ENCODE results near the gene EIPR1.

Gene EIPR1

DNA sequence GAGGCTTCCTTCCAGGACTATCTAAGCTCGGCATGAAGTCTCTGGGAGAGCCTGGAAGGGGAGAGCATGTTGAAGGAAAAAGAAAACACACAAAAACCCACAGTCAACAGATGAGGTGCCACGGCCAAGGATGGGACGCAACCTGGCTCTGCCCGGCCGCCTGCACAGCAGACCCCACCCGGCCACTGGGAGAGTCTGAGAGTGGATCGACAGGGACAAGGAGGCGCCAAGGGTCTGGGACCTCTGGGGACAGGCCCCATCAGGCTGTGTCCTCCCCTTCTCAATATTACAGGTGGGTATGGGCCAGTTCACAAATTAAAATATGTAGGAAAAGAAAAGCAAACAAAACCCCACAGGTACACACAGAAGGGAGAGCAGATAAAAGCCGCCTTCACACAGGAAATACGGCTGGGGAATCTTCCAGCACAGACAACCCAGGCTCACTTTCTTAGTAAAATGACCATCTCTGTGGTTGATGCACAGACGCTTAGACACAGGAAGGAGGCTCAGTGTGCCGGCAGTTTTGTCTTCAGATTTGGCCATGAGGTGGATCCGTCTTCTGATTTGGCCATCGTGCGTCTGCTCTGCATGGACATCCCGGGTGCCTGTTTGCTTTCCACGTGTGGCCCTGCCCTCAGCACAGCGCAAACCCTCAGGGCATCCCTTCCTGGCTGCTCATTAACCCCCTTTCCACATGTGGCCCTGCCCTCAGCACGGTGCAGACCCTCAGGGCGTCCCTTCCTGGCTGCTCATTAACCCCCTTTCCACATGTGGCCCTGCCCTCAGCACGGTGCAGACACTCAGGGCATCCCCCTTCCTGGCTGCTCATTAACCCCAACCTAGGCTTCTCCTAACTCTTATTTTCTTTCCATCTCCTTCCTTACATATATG is 138.4 kb downstream of the EIPR1 start:
- no peak for ATAC-seq (ENCODE audit: low read depth)
- Histone ChIP-seq H3K4me1 (ENCODE audit: insufficient read depth, poor library complexity, severe bottlenecking) (no peaks in the 10 kb centered on the region), H3K27ac (ENCODE audit: poor library complexity, severe bottlenecking) (no peak overlapping the region), H3K27me3 (ENCODE audit: insufficient read depth, poor library complexity, severe bottlenecking) (no peaks in the 10 kb centered on the region), H3K36me3 (ENCODE audit: low read depth) (no peaks in the 10 kb centered on the region), H3K9me3 (ENCODE audit: severe bottlenecking) (no peaks in the 10 kb centered on the region), H3K4me3 (ENCODE audit: severe bottlenecking) (no peak overlapping the region)
- no peak for DNase-seq (ENCODE audit: low spot score)
- TF ChIP-seq, protein P1, sequence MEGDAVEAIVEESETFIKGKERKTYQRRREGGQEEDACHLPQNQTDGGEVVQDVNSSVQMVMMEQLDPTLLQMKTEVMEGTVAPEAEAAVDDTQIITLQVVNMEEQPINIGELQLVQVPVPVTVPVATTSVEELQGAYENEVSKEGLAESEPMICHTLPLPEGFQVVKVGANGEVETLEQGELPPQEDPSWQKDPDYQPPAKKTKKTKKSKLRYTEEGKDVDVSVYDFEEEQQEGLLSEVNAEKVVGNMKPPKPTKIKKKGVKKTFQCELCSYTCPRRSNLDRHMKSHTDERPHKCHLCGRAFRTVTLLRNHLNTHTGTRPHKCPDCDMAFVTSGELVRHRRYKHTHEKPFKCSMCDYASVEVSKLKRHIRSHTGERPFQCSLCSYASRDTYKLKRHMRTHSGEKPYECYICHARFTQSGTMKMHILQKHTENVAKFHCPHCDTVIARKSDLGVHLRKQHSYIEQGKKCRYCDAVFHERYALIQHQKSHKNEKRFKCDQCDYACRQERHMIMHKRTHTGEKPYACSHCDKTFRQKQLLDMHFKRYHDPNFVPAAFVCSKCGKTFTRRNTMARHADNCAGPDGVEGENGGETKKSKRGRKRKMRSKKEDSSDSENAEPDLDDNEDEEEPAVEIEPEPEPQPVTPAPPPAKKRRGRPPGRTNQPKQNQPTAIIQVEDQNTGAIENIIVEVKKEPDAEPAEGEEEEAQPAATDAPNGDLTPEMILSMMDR (IDR thresholded peaks at IDR 0.05; ENCODE audit: poor library complexity, severe bottlenecking) = no peak

DNA sequence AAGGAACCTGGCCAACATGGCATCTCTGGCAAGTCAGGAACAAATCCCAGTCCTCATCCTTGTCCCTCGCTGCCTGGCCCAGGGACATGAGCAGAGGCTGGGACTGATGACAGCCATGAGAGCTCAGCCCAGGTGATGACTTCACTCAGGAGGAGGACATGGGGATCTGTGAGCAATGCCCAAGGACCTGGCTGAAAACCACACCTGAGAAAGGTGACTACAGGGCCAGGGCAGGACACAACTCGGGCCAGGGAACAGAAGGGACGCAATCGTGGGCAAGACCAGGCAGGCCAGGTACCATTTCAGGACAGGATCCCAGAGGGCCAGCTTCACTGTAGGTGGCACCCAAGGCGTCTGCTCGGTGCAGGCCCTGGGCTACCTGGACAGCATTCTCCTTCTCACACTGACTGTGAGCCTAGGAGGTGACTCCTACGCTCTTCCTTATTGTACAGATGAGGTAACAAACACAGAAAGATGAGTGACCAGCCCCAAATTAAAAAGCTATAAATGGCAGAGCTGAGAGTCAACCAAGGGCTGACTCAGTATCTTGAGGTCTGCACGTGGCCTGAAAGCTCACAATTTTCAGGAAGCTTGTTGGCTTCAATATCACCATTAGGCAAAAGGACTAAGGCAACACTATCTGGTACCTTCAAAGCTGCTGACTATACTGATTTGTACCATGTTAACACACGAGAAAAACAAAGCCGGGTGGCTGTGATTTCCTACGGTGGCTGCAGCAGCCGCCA is 141.1 kb downstream of the EIPR1 start:
- Histone ChIP-seq H3K27me3 (ENCODE audit: insufficient read depth, poor library complexity, severe bottlenecking) (no peaks in the 10 kb centered on the region), H3K9me3 (ENCODE audit: severe bottlenecking) (no peaks in the 10 kb centered on the region), H3K4me3 (ENCODE audit: severe bottlenecking) (no peak overlapping the region), H3K4me1 (ENCODE audit: insufficient read depth, poor library complexity, severe bottlenecking) (no peaks in the 10 kb centered on the region), H3K36me3 (ENCODE audit: low read depth) (no peaks in the 10 kb centered on the region), H3K27ac (ENCODE audit: poor library complexity, severe bottlenecking) (no peak overlapping the region)
- ATAC-seq (ENCODE audit: low read depth) (no peak), DNase-seq (ENCODE audit: low spot score) (no peak)
- TF ChIP-seq, protein P1 (IDR thresholded peaks at IDR 0.05; ENCODE audit: poor library complexity, severe bottlenecking) = no peak

DNA sequence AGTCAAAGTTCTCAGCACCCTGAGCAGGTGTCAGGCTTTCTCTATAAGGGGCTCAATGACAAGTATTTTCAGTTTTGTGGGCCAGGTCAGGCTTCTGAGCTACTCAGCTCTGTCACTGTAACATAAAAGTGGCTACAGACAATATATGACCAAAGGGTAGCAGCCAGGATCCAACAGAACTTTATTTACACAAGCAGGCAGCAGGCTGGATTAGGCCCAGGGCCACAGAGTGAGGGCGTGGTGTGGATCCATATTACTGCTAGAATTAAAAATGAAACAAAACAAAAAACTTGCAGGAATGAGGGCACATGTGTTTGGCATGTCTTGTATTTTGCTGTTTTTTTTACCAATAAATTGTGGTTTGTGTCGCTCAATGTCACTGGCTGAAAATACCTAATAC is 143.7 kb downstream of the EIPR1 start:
- TF ChIP-seq, protein P1 (IDR thresholded peaks at IDR 0.05; ENCODE audit: poor library complexity, severe bottlenecking) = no peak
- H3K36me3 ChIP-seq (ENCODE audit: low read depth) = no peaks in the 10 kb centered on the region

DNA sequence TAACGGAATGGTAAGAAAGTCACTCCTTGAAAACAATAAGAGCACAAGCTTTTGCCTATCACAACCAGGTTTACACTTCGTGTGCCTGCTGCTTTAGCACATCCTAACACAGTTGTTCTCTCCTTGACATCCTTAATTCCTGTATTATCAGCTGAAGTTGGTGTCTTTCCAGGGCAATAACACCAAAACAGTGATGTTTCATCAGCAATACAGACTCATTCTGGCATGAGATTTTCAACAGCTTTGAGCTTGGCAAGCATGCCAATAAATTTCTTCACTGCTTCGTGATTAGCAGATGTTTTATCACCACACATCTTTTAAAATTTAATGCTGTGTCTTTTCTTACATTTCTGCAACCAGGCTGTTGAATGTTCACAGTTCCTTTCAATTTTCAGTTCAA is 148.4 kb downstream of the EIPR1 start:
- no peaks in the 10 kb centered on the region for H3K4me1 ChIP-seq (ENCODE audit: insufficient read depth, poor library complexity, severe bottlenecking)
- DNase-seq (ENCODE audit: low spot score) (no peak), ATAC-seq (ENCODE audit: low read depth) (no peak)
- H3K4me3 ChIP-seq (ENCODE audit: severe bottlenecking) = no peak overlapping the region
- H3K9me3 ChIP-seq (ENCODE audit: severe bottlenecking) = no peaks in the 10 kb centered on the region
- H3K36me3 ChIP-seq (ENCODE audit: low read depth) = no peaks in the 10 kb centered on the region
- TF ChIP-seq, protein P1 (IDR thresholded peaks at IDR 0.05; ENCODE audit: poor library complexity, severe bottlenecking) = no peak
- no peaks in the 10 kb centered on the region for H3K27me3 ChIP-seq (ENCODE audit: insufficient read depth, poor library complexity, severe bottlenecking)
- H3K27ac ChIP-seq (ENCODE audit: poor library complexity, severe bottlenecking) = no peak overlapping the region

More for the DNA sequence above, 143.7 kb downstream of the EIPR1 start:
- H3K4me3 ChIP-seq (ENCODE audit: severe bottlenecking) = no peak overlapping the region
- no peak for DNase-seq (ENCODE audit: low spot score)
- no peak overlapping the region for H3K27ac ChIP-seq (ENCODE audit: poor library complexity, severe bottlenecking)
- no peaks in the 10 kb centered on the region for H3K9me3 ChIP-seq (ENCODE audit: severe bottlenecking)
- no peaks in the 10 kb centered on the region for H3K27me3 ChIP-seq (ENCODE audit: insufficient read depth, poor library complexity, severe bottlenecking)
- ATAC-seq (ENCODE audit: low read depth) = no peak
- H3K4me1 ChIP-seq (ENCODE audit: insufficient read depth, poor library complexity, severe bottlenecking) = no peaks in the 10 kb centered on the region

All from RWPE2 (cell line).